HepG2 (cell line): ENCODE results near the gene KDM6B. TPM values are rescaled to one million over a fixed set of nuclear protein-coding genes. Genes with fewer than 3 reads are reported as not detected.

Source experiments
- EHMT2 ChIP-seq: fragments of 200-600 bp; sonication (generic); IDR thresholded peaks from 2 replicates; pipeline ENCODE4 v1.7.0; 2017; ENCODE audit warnings: antibody characterized with exemption, low read depth, low read length, borderline replicate concordance
- HDAC6 ChIP-seq: fragments of 200-600 bp; sonication (generic); IDR thresholded peaks from 2 replicates; pipeline ENCODE4 v1.7.0; 2017; ENCODE audit warnings: mild to moderate bottlenecking, antibody characterized with exemption, low read length, low read depth
- HNRNPK ChIP-seq: fragments of 200-400 bp; formaldehyde crosslinking; IDR thresholded peaks from 2 replicates; pipeline ENCODE4 v1.6.1; 2018; ENCODE audit warnings: low read length, low read depth, moderate library complexity, mild to moderate bottlenecking; ENCODE audit not compliant: poor library complexity, severe bottlenecking
- HOXA9 ChIP-seq: sonication (generic); formaldehyde crosslinking; IDR thresholded peaks from 2 replicates; pipeline ENCODE4 v1.8.1; 2022; ENCODE audit warnings: missing genetic modification reagents, mild to moderate bottlenecking, moderate library complexity, borderline replicate concordance
- KAT2B ChIP-seq: fragments of 150-350 bp; IDR thresholded peaks from 2 replicates; pipeline ENCODE4 v1.6.1; 2014; ENCODE audit warnings: low read depth, low read length, borderline replicate concordance
- KDM3A ChIP-seq: IDR thresholded peaks from 2 replicates; pipeline ENCODE4 v1.6.1; 2018; ENCODE audit warnings: low read depth, missing compliant biosample characterization
- PRDM10 ChIP-seq: sonication (generic); formaldehyde crosslinking; IDR thresholded peaks from 2 replicates; pipeline ENCODE4 v1.4.0; 2020; ENCODE audit warnings: low read depth, missing genetic modification reagents
- PTBP1 ChIP-seq: fragments of 200-400 bp; formaldehyde crosslinking; IDR thresholded peaks from 2 replicates; pipeline ENCODE4 v1.6.1; 2018; ENCODE audit warnings: low read length, low read depth; ENCODE audit not compliant: poor library complexity, severe bottlenecking
- REPIN1 ChIP-seq: sonication (generic); formaldehyde crosslinking; IDR thresholded peaks from 2 replicates; pipeline ENCODE4 v1.8.0; 2022; ENCODE audit warnings: missing genetic modification reagents, low read depth, mild to moderate bottlenecking, borderline replicate concordance
- SNAPC4 ChIP-seq: sonication (generic); formaldehyde crosslinking; IDR thresholded peaks from 2 replicates; pipeline ENCODE4 v1.4.0; 2020; ENCODE audit warnings: mild to moderate bottlenecking, missing genetic modification reagents
- SRSF9 ChIP-seq: fragments of 200-400 bp; formaldehyde crosslinking; IDR thresholded peaks from 2 replicates; pipeline ENCODE4 v1.6.1; 2018; ENCODE audit warnings: borderline replicate concordance, mild to moderate bottlenecking, low read depth, low read length; ENCODE audit not compliant: insufficient read depth, poor library complexity, severe bottlenecking
- ZBTB43 ChIP-seq: sonication (generic); formaldehyde crosslinking; conservative IDR thresholded peaks from 2 replicates; pipeline ENCODE4 v1.4.0; 2020; ENCODE audit warnings: missing genetic modification reagents
- ZNF382 ChIP-seq: sonication (generic); formaldehyde crosslinking; IDR thresholded peaks from 2 replicates; pipeline ENCODE4 v1.5.0; 2020; ENCODE audit warnings: missing genetic modification reagents, mild to moderate bottlenecking, borderline replicate concordance
- ZNF576 ChIP-seq: sonication (generic); formaldehyde crosslinking; IDR thresholded peaks from 2 replicates; pipeline ENCODE4 v1.4.0; 2020; ENCODE audit warnings: mild to moderate bottlenecking, missing genetic modification reagents
- polyA plus RNA-seq, 8 experiments: library from polyadenylated mRNA; depleted of rRNA in 3 of 8; stranded (reverse) in 7 of 8; unstranded in 1 of 8; fragments of >200 nt; fragmentation: Illumina TruSeq in 4 of 8; extraction: Trizol in 4 of 8; gene quantifications; 2 replicates each; pipeline versions ENCODE4 v1.2.1 to v1.2.3, GENCODE V29; 2011 to 2016; ENCODE audit warnings: low read depth in 4 of 8, missing spikeins in 1 of 8, mixed read lengths in 1 of 8; ENCODE audit not compliant: insufficient read depth in 1 of 8
- total RNA-seq, 5 experiments: library from RNA; depleted of rRNA; stranded (reverse); fragments of >200 nt; fragmentation: Illumina TruSeq; extraction: Trizol; gene quantifications; 2 replicates each; pipeline ENCODE4 v1.2.3, GENCODE V29; 2016; ENCODE audit warnings: low read depth in 1 of 5
- TF ChIP-seq, protein P1 (sequence below): sonication (generic); formaldehyde crosslinking; IDR thresholded peaks from 2 replicates; pipeline ENCODE4 v1.4.0; 2020; ENCODE audit warnings: mild to moderate bottlenecking, missing genetic modification reagents

The KDM6B gene
- total and polyA plus RNA-seq, 2 of the 13 experiments (the other 11 are each of a cell fraction or from before 2014, with no cell fraction given), result 1.3 to 2.1 TPM

DNA sequence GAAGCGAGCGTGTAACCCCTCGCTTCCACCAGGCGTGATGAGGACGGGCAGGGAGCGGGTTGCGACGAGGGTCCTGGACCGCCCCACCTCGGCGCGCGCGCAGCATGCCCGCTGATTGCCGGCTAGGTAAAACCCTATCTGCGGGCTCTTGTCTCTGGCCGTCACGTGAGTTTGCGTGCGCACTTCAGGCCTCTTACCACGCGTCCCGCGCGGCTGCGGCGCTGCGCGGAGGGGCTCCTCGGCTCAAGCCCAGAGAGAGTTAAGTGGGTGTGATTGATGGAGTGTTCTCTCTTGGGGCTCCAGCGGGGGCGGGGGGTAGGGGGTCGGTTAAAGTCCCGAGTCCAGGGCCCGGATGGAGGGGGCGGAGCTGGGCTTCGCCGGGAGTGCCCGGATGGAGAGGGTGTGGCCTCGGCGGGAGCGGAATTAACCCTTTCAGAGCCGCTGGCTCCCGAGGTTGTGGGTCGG is 7.9 kb downstream of the KDM6B start (continued):
- TF ChIP-seq HDAC6 (no peak), REPIN1 (peak; percentile 69; the same call in 1 of the 2 replicates), ZBTB43 (CRISPR knock-in tag) (no peak), HOXA9 (no peak), PRDM10 (CRISPR knock-in tag) (no peak), EHMT2 (no peak), SRSF9 (no peak), KDM3A (CRISPR knock-in tag) (no peak), ZNF382 (CRISPR knock-in tag) (no peak), ZNF576 (CRISPR knock-in tag) (no peak), HNRNPK (peak; percentile 34), KAT2B (no peak), PTBP1 (no peak), SNAPC4 (no peak)
- TF ChIP-seq, protein P1, sequence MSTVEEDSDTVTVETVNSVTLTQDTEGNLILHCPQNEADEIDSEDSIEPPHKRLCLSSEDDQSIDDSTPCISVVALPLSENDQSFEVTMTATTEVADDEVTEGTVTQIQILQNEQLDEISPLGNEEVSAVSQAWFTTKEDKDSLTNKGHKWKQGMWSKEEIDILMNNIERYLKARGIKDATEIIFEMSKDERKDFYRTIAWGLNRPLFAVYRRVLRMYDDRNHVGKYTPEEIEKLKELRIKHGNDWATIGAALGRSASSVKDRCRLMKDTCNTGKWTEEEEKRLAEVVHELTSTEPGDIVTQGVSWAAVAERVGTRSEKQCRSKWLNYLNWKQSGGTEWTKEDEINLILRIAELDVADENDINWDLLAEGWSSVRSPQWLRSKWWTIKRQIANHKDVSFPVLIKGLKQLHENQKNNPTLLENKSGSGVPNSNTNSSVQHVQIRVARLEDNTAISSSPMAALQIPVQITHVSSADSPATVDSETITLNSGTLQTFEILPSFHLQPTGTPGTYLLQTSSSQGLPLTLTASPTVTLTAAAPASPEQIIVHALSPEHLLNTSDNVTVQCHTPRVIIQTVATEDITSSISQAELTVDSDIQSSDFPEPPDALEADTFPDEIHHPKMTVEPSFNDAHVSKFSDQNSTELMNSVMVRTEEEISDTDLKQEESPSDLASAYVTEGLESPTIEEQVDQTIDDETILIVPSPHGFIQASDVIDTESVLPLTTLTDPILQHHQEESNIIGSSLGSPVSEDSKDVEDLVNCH, result peak; percentile 93; the same call in 1 of the 2 replicates
